ENCODE results near the gene GTPBP8. TPM values are rescaled to one million over a fixed set of nuclear protein-coding genes. Genes with fewer than 3 reads are reported as not detected.
"Not testable (repeated sequence)": the region's sequence is repeated elsewhere in the genome, so short reads cannot be mapped to it uniquely, and the experiment has no call there.

The GTPBP8 gene
- total RNA-seq, 1 donor from 2014 or later: 21.6 TPM

GRCh38 chr3:113000691-113001090 lies 9.9 kb downstream of the GTPBP8 start:
- peak in 1 of 2 donors; percentile 53 for DNase-seq (ENCODE audit: low read depth in 2 of 2)

- no peak for DNase-seq (ENCODE audit: low read depth in 2 of 2)
These were observed 11.3 kb downstream of the GTPBP8 start for GRCh38 chr3:113002037-113002436.

DNA sequence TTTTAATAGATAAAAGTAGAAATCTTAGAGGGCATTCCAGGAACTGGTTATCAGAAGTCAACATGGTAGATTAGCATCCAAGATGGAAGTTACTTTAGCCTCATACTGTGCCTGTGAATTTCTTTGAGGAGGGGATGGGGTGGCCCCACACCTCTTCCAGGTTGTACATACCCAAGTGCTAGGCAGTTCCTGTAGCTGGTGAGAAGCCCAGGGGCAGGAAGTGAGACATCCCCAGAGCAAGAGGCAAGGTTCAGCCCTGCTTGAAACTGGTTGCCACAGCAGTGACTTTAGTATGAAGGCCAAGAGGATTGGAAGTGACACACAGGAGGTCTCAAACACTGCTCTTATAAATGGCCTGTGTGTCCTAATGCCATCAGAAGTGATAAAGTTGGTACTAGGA lies 11.9 kb downstream of the GTPBP8 start:
- peak in 1 of 2 donors; percentile 18 for DNase-seq (ENCODE audit: low read depth in 2 of 2)

GRCh38 chr3:113005611-113006010 lies 14.8 kb downstream of the GTPBP8 start:
- no peak for DNase-seq (ENCODE audit: low read depth in 2 of 2)

DNA sequence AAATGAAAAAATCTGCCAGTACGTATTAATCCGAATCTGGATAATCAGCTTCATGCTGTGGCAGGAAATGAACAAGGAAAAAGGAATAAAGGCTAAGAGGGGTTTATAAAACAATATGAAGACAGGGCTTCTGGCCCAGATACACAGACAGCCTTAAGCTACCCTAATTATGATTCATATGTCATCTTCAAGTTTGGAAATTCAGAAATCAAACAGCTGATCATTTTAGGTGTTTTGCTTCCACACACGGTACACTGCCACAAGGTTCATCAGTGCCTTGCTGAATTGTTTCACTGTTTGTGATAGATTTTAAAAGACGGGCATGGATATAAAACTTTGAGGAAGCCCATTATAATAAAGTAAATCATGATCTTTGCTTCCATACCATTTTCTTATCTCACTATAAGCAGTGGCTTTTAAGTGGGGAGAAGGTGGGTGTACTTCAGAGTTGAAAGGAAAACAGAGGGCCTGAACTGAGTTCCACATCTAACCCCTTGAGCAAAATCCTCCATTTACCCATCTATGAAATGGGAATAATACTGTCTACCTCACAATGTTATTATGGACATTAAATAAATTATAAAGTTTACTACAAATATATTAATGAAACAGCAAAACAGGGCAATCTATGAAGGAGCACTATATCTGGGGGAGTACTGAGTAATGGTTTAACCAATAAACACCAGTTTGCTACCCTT lies 15.7 kb downstream of the GTPBP8 start:
- DNase-seq (ENCODE audit: low read depth in 2 of 2): no peak

- no peak for DNase-seq (ENCODE audit: low read depth in 2 of 2)
These were observed 17.3 kb downstream of the GTPBP8 start for GRCh38 chr3:113008117-113008516.

DNA sequence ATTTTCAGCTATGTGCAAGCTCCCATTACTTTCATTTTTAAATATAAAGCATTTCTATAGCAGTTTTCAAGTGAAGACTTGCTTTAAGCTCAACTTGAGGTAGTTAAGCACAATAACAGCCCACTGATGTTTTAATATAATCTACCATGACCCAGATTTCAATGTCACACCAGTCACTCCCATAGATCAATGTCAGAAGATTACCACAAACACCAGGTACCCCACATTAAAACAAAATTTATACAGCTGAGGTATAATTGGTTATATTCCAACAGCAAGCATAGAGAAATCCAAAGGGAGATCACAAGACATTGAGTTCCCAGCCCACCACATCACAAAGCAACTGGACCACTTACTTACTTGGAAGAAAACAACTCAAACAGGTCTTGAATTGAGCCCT lies 22.8 kb downstream of the GTPBP8 start:
- no peak for DNase-seq (ENCODE audit: low read depth in 2 of 2)

DNA sequence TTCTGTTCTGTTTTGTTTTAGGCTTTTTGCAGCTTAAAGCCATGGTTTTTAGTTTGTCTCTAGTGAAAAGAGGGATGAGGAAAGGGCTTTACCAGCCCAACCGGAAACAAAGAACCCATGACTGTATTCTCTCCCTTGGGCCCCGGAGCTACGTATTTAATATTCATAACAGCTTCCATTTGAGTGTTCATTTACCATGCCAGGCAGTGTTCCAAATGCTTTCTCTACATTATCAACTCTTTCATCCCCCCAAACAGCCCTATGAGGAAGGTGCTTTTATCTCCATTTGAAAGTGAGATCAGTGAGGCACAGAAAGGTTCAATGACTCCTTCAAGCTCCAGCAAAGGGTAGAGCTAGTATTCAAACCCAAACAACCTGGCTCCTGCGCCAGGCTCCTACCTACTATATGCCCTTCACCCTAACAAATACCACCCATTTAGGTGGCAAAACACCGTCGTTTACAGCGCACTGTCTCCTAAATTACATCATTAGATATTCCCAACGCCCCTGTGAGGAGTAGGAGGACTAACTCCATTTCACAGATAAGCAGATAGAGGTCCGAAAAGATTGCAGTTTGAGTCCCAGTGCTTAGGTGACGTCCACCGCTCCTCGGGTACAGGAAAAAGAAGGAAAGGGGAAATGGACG lies 27.9 kb downstream of the GTPBP8 start:
- DNase-seq (ENCODE audit: low read depth in 2 of 2): peak; percentile 27 to 62

GRCh38 chr3:113019182-113020137 lies 28.7 kb downstream of the GTPBP8 start:
- DNase-seq (ENCODE audit: low read depth in 2 of 2): peak; percentile 91 to 93

- DNase-seq (ENCODE audit: low read depth in 2 of 2): no peak
These were observed 30.7 kb downstream of the GTPBP8 start for GRCh38 chr3:113021471-113021870.

DNA sequence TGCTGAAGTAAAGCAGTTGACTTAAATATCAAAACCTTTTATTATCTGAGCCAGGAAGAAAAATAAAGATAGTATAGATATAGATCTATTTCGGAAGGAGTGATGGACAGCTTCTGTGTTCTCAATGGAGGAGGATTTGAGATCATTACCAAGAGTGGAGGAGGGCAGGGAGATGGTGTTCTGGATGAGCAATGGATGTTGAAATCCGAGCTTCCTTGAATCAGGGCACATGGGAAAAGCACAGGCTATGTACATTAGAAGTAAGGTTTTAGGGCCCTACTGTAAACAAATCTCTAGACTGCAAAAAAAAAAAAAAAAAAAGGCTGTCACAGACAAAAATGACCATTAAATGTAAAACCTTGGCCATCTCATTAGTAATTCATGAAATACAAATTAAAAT lies 43.2 kb downstream of the GTPBP8 start:
- no peak for DNase-seq (ENCODE audit: low read depth in 2 of 2)

DNA sequence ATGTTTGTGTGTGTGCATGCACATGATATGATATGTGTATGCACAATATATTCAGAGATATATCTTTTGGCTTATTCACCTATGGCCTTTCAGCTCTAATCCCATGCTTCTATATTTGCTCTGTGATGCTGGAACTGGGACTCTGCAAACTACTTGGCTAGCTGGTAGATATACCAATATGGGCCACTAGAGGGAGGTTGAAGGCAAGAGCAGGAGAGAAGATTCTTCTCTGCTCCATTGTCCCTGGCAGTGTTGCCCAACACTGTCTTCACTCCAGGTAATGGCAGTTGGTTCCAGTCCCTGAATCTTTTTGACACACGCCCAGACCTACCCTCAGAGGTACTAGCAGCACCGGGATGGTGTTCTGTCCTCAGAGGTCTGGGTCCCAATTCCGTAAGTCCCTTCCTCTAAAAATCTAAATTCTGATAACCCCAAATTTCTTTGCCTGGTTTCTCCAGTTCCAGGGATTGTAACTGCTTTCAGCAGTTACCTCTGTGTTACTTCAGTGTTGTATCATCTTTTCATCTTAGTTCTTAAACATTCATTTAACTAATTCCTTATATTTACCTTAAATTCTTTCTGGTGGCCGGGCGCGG lies 44.7 kb downstream of the GTPBP8 start:
- DNase-seq (ENCODE audit: low read depth in 2 of 2): peak; percentile 60 to 70

DNA sequence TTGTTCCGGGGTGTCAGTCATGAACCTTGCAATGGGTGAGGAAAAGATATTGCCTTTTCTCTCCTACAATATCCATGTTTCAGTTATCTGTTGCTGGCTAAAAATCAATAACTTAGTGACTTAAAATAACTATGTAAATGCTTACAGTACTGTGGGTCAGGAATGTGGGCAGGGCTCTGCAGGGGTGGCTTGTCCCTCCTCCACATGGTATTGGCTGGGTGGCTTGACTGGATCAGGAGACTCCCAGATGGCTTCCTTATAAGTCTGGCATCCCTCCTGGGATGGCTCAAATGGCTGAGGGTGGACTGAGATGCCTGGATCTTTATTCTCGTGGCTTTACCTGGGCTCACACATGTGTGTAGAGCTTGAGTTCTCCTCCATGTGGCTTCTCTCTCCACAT lies 47.5 kb downstream of the GTPBP8 start:
- no peak for DNase-seq (ENCODE audit: low read depth in 2 of 2)

GRCh38 chr3:113039546-113039945 lies 48.8 kb downstream of the GTPBP8 start:
- DNase-seq (ENCODE audit: low read depth in 2 of 2): no peak

DNA sequence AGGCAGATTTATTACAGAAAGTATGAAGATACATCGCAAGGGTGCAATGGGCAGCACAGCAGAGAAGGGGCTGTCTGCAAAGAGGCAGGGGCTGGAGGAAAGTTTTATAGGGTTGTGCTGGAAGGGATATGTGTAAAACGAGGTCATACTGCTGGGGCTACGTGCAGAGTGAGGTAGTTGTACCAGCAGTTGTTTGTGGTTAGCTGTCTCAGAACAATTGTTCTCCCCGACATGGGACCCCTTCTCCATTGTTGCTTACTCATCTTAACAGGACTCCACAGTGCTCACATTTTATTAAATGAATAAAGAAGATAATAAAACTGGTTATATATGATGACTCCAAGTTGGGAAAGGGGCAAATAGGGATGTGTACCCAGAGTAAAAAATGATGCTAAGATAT lies 49.4 kb downstream of the GTPBP8 start:
- DNase-seq (ENCODE audit: low read depth in 2 of 2): no peak

DNA sequence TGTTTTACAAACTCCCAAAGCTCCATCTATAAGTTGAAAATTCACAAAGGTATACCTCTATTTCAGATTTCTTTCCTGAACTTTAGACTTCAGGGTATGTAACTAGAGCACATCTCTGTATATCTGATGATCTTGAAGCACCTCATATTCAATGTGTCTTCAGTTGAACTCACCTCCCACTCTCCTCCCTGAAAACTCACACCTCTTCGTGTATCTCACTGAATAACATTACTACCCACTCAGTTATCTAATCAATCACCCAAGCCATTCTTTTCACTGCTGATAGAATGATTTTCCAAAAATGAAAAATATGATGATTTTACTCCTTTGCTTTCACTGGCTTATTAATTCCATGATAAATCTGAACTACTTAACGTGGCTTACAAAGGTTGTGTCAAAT lies 52.9 kb downstream of the GTPBP8 start:
- DNase-seq (ENCODE audit: low read depth in 2 of 2): no peak

DNA sequence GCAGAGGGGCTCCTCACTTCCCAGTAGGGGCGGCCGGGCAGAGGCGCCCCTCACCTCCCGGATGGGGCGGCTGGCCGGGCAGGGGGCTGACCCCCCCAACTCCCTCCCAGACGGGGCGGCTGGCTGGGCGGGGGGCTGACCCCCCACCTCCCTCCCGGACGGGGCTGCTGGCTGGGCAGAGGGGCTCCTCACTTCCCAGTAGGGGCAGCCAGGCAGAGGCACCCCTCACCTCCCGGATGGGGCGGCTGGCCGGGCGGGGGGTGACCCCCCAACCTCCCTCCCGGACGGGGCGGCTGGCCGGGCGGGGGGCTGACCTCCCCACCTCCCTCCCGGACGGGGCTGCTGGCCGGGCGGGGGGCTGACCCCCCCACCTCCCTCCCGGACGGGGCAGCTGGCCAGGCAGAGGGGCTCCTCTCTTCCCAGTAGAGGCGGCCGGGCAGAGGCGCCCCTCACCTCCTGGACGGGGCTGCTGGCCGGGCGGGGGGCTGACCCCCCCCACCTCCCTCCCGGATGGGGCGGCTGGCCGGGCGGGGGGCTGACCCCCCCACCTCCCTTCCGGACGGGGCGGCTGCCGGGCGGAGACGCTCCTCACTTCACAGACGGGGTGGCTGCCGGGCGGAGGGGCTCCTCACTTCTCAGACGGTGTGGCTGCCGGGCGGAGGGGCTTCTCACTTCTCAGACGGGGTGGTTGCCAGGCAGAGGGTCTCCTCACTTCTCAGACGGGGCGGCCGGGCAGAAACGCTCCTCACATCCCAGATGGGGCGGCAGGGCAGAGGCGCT lies 55.6 kb downstream of the GTPBP8 start:
- DNase-seq (ENCODE audit: low read depth in 2 of 2): not testable (repeated sequence)

DNA sequence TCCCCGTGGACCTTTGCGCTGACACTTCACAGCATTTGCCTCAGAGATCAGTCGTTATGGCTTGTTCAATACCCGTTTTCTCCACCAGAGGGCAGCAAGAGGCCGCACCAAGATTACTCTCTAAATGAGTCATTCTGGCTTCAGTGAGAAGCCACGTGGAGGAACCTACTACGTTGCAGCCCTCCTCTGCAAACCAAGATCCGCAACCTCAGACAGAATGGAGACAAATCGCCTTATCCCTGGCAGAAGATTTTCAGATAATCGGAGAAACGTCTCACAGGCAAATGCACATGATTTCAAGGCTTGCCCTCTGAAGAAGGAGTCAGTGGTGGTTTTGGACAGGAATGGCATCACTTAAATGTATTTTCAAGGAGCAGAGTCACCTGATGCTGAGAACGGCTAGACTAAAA lies 60.5 kb downstream of the GTPBP8 start:
- DNase-seq (ENCODE audit: low read depth in 2 of 2): peak; percentile 74 to 78

All from lung microvascular endothelial cell (primary cell).